Islet of Langerhans (tissue), 1 donor: Measurements from ENCODE around the gene DMAC1.

Source experiments
- FAIRE-seq: peaks from one replicate; lab custom pipeline; 2011; peaks lifted over from hg19 to GRCh38; lab: Jason Lieb, UNC

Gene DMAC1, protein sequence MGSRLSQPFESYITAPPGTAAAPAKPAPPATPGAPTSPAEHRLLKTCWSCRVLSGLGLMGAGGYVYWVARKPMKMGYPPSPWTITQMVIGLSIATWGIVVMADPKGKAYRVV

DNA sequence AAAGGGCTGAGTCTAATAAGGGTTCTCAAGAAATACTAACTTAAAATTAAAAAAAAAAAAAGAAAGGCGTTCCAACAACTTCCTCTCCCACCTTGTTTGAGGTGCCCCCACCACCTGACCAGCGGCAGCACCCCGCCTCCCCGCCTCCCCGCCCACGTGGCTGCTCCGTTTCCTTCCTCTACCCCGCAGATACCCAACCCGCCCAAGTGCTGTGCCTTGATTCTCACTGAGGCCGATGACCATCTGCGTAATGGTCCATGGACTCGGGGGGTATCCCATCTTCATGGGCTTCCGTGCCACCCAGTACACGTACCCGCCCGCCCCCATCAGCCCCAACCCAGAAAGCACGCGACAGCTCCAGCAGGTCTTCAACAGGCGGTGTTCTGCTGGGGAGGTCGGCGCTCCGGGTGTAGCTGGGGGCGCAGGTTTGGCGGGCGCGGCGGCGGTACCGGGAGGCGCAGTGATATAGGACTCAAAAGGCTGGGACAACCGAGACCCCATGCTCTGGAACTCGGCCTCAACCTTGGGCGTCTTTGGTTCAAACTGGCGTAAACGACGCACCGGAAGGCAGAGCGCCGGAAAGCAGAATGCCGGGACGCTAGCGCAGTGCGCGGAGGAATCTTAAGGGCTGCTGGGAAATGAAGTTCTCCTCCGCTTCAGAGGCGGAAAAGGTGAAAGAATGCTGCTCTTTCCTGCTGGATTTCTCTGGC, at the start of gene DMAC1:
DMAC1 (minus strand) TSS at position 545 of the 710 bp plus-strand sequence; CDS start at position 501, 44 bp downstream.
- peak; percentile 84 for FAIRE-seq

DNA sequence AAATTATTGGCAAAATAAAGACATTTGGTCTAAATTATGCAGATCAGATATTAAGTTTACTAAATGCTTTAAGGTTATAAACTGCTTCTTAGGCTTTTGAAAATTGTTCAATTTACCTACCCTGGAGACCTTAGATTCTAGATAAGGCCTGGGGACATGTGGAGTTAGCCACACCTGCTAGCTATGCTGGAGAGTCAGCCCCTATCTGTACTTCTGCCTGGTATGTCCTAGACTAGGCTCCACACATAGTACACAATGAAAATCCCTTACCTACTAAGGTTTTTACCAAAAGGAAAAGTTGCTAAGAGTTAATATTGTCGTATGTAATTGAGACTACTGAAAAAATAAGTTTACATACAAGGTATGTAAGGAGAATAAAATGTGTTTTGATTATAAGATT, 49.8 kb upstream of the DMAC1 start:
- peak; percentile 5 for FAIRE-seq

DNA sequence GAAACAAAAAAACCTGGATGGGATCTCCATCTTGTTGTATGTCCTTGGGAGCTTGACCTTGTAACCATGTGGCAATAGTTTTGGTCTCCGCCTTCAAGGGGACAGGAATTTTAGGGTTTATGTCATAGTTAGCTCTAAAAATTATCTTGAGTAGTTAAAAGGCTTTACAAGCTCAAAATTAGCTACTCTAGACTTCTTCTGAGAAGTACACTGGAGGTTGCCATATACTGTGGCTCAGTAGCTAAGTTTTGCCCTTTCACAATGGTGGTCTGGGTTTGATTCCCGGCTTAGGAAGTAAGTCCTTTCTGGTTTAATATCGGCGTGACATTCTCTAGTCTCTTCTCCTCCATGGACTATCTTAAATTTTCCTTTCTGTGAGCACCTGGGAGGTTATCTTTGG, 48.9 kb upstream of the DMAC1 start:
- no peak for FAIRE-seq

DNA sequence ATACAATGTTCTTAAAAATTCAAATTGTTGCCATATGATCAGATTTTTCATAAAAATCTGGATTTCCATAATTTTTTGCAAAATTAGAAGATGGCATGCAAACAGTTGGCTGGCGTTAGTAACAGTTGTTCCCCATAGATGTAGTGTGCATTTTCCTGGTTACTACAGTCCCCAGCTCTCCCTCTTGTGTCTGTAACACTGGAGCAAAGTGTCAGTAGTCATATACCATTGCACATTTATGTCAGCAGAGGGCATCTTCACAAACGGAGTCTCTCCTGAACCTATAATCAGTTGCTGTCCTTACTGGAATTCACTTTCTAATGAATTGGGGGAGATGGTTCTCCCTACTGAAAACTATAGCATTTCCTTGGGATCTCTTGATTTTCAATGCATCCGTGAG, 44.7 kb upstream of the DMAC1 start:
- FAIRE-seq = no peak

DNA sequence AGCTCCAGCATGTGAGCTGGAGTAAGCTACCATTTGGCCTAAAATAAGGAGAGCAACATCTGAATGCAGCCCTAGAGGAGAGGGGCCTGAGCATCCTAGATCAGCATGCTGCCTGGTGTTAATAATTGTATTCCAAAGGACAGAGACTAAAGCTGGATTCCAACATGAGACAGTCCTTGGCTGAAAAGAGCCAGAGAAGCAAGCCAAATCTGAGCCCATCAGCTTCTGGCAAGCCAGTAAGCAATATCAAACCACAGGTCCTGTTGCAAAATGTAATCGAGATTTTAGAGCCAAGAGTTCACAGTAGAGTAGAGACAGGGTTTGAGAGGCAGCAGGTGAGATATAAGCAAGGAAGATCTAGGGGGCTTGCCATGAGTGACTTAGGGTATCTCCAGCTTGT, 42.3 kb upstream of the DMAC1 start:
- FAIRE-seq = no peak

DNA sequence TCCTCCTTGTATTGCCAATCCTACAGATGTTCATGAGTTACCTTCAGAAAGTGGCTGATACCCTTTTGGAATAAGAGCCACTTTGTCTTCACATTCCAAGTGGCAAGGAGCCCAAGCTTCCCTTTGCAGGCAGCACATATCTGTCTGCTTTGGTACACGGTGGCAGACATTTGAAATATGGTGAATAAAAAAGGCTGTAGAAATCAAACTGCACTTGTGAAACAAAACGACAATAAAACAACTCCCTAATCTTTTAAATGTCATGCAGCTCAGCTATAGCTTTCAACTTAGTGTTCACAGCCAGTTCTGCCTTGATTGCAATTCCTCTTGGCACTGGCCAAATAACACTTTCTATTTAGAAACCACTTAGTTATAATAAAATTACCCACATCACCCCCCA, 35.0 kb upstream of the DMAC1 start:
- FAIRE-seq = no peak

DNA sequence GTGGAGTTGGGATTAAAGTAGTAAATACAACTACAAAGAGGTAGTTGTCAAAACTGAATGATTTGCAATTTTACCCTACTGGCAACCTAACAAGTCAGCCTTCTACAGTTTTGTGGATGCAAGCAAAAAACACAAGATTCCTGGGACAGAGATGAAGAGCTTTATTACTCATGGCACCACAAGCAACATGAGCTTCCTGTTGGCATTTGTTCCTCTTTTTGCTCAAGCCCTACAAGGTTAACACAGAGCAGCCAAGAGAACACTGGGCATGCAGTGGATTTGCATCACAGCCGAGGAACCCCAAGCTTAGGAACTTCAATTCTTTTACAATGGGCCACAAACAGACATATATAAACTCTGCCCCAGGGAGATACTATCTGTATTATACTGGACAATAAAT, 28.8 kb upstream of the DMAC1 start:
- FAIRE-seq = no peak

DNA sequence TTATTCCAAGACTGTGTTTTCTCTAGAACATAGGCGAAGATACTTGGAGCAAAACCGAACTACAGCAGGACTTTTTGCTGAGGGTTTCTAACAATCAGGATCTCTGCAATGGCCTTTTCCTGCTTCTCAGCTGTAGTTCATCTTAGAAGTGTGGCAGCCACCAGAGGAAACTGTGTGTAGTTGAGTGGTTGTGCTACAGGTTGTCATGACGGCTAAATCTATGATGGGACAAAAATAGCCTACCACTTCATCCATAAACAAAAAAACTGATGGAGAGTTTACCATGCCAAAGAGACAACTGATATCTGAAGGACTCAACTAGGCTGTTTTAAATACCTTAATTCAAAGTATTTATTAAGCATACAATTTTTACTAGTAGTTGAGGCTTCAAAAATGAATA, 28.2 kb upstream of the DMAC1 start:
- FAIRE-seq = no peak

DNA sequence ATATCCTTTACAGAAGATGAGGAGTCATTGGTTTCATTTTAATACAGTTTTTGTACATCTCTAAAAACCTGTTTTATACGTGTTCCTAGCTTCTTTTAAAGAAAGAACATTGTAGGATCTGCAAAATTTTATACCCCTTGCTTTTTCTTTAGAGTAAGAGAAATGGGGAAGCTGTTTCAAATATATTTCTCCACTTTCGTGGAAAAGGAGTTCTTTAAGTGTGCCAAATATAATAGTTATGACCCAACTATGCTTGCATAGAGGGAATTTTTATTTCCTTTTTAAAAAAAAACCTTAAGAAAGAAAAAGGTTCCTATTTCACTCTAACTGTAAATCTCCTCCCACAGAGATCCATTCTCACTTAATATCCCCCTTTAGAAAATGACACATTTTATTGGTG, 27.5 kb upstream of the DMAC1 start:
- no peak for FAIRE-seq

DNA sequence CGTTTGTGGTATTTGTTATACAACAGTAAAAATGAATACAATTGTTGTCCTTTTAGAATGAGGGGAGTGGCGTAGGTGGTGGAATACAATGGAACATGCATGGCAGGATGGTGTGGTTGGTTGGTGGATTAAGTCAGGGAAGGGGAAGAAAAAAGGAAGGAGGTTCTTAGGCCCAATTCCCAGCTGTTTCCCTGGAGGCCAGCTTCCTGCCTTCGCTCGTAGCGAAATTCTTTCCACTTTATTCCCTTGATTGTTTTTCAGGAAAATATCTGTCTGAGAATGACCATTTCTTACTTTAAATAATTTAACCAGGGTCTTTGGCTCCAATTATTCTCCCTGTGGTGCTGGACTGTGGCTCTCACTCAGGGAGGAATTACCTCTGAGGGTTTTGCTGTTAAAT, 24.1 kb upstream of the DMAC1 start:
- no peak for FAIRE-seq

DNA sequence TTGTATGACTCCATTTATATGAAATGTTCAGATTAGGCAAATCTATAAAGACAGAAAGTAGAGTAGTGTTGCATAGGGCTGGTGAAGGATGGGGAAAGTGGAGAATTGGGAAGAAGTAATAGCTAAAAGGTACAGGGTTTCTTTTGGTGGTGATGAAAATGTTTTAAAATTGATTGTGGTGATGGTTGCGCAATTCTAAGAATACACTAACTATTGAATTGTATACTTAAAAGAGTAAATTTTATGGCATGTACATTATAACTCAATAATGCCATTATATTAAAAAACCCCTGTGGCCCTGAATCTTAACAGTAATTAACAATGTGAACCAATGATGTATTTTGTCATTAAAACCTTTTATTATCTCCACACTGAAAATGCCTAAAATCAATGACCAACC, 20.4 kb upstream of the DMAC1 start:
- no peak for FAIRE-seq

DNA sequence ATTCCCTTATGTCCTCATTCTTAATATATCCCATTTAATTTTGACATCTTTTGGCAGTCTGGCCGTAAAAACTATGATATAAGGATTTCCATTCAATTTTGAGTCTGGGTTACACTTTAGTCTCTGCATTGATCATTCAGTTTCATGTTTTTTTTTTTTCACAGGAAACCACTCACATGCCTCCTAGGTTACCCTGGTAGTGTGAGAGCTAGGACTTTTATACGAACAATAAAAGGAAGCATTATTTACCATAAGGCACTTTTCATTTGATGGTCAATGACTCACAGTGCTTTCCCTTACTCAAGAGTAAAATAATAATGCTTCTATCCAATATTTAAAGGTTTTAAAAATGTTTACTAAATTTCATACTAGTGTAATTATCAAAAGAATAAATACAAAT, 16.4 kb upstream of the DMAC1 start:
- FAIRE-seq = peak; percentile 77

DNA sequence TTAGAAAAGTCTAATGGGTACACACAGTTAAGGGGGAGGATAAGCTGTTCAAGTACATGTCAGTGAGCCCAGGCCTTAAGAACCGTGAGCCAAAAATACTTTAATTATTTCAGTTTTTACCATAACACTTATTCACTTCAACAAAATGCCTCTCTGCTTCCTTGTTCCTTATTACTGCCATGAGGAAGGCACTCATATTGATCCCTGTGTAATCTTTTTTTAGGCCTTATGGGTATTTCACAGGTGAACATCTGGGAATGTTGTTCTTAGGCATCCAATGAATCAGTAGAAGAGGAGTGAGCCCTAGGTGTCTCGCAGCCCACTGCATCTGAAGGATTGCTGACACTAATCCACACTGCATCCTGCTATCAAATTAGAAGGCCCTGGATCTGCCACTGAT, 13.5 kb upstream of the DMAC1 start:
- FAIRE-seq = no peak

DNA sequence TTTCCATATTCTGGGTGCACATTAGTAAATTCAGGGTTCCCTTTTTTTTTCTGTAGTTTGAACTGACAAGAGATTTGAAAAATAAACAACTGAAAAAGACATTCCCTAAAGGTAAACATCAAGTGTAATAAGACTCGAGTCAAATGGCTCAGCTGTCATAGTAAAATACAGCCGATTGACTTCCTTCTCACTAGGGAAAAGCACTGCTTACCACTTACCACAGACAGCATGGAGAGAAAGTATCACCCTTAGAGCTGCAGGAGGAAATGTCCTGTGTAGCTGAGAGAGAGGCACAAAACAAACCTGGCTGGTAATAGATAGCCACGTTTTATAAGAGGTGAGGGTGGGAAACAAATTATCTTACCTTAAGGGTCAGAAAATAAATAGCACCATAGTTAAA, 12.1 kb upstream of the DMAC1 start:
- no peak for FAIRE-seq

DNA sequence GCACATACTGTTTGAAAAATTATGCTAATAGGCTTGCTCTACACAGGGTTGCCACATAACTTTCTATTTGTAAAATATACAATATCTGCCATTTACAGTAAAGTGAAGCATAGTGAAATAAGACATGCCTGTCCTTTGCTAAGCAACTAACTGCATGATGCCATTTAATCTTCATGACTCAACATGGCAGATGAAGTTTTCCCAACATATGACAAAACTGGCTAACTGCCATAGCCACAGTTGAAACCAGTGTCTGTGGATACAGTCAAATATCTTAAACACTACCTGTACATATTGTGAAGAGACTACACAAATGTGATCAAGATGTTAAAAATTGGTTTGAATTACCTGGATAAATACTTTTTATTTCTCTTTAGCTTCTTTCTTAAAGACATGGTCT, 3.1 kb upstream of the DMAC1 start:
- no peak for FAIRE-seq

DNA sequence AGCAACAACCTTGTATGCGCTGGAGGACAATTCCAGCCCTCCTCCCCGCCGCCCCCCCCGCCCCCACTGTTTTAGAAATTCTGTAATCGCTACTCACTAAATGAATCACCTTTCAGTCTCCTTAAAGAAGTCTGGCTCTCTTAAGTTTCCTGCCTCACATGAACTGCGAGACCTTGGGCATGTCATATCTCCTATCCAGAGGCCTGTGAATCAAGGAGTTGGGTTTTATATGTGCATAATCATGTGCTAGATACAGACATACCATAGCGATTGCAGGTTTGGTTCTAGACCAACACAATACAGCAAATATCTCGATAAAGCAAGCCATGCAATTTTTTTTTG, 337 bp upstream of the DMAC1 start:
- FAIRE-seq = peak; percentile 55

DNA sequence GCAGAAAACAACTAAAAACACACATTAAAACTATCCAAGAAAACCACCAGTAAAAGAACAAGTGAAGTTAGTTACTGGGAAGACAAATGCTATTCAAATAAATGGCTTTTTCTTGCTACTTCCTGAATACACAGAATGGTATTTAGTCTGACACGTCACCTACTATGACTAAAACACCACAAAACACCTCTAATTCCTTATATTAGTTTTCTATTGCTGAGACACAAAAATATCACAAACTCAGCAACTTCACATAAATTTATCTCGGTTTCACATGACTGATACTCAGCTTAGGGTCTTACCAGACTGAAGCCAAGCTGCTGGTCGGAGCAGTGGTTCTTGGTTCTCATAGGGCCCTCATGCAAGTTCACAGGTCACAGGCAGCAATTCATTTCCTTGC, 5.4 kb downstream of the DMAC1 start:
- FAIRE-seq = no peak

DNA sequence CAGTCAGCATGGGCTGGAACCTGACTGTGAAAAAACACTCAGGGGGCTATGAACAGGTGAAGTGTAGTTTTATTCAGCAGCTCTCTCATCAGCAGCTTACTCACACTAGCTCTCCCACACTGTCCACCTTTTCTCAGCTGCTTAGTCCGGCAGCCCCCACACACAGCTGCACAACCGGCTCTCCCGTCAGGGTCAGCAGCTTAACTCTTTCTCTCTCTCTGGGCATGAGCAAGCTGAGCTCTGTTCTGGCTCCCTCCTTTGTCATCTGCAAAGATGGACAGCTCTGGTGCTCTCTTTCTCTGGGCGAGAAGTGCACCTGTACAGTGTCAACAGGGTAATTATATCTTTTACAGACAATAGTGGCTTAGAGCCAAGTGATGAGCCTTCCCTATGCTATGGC, 8.2 kb downstream of the DMAC1 start:
- no peak for FAIRE-seq

DNA sequence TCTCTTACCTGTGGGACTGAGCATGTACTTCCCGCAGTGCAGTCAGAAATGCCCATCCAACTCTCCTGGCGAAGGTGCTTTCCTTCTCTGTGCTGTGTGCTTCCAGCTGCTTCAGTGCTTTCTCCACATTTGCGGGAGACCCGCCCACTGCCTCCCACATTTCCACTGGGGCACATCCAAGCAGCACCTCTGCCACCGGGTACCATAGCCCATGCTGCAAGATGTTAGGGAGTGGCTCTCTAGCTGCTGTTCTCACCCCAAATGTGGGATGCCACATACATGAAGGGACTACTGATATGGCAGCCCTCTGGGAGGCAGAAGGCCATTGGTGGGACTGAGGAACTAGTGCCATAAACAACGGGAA, 8.8 kb downstream of the DMAC1 start:
- no peak for FAIRE-seq

DNA sequence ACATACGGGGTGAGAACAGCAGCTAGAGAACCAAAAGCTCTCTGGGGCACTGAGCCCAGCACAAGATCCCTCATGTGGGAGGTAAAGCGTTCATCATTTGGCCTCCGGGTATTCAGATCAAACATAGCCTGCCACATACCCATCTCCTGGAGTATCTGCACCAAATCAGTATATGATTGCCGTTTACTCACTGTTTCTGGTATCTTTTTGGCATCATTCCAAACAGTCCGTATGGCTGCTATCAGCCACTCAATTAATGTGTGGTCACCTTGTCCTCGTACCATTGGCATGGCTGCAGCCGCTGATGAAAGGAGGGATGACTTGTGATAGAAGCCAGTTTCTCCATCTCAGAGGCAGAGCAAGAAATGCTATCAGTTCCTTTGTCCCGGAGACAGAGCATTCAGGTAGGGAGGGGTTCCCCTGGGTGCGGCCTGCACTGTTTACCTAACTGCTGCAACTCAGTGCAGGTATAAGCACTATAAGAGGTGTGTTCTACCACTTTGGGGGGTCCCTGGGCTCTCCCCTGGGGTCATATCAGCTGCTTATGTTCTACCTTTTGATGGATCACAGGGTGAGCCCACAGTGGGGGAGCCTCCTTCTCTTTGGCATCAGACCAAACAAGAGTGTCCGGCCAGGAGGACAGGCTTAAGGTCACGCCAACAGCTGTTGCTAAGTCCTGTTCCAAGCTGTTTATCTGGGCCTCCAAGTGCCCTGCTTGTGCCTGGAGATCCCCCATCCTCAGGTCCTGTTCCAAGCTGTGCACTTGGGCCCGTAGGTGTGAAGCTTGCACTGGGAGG, 9.4 kb downstream of the DMAC1 start:
- no peak for FAIRE-seq

DNA sequence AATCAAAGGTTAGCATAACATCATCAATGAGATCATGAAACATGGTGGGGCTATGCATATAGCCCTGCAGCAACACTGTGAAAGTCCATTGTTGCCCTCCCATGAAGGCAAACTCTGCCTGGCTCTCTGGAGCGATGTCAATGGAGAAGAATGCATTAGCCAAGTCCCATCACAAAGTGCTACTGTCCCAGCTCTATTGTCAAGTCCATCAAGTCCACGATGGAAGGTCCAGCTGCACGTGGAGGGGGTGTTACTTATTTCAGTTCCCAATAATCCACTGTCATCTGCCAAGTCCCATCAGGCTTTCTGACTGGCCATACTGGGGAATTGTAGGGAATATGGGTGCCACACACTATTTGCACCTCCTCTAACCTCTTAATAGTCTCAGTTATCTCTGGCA, 10.8 kb downstream of the DMAC1 start:
- FAIRE-seq = no peak

DNA sequence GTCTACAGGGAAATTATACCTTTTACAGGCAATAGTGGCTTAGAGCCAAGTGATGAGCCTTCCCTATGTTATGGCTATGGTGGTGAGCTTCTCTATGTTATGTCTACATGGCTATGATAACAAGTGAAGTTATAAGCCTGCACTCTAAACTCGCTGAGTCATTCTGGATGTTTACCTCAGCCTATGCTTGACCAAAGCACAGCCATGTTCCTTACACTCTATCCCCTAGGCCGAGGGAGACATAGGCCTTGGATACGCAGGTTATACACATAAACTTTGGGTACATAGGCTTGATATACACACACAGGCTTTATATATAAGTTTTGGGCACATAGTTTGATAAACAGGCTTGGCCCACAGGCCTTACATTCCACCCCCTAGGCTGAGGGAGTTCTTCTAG, 13.8 kb downstream of the DMAC1 start:
- no peak for FAIRE-seq

DNA sequence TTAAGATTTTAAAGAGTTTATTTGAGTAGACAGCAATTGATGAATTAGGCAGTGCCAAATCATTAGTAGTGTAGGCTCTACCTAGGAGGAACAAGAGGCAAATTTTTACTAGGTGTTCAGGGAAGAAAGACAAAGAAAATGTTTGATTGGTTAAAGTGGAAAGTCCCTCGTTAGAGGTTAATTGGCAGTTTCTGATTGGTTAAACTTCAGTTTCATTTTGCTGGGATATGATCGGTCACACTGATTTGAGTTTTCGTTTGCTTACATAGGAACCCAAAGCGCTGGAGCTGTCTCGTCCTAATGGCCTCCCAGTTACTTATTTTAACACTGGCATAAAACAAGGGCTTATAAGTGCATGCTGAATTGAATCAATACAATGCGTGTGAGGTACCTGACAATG, 15.1 kb downstream of the DMAC1 start:
- FAIRE-seq = no peak

DNA sequence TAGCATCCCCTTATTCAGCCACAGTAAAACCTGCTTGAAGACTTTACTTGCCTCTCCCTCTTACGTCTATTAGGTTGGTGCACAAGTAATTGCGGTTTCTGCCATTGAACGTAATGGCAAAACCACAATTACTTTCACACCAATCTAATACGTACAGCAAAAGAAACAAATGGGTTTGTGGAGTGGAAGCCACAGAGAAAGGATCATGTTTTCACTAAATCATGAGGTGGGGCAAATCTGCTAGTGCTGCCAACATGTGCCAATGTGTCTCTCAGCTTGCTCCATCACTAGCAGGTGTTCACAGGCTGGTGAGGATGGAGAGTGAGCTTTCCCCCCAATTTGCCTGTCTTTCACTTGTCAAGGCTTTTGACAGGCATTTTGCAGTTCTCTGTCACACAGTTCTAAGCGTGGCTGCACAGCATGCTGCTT, 15.9 kb downstream of the DMAC1 start:
- FAIRE-seq = no peak
